Measurements from ENCODE around the gene RMRP.

DNA sequence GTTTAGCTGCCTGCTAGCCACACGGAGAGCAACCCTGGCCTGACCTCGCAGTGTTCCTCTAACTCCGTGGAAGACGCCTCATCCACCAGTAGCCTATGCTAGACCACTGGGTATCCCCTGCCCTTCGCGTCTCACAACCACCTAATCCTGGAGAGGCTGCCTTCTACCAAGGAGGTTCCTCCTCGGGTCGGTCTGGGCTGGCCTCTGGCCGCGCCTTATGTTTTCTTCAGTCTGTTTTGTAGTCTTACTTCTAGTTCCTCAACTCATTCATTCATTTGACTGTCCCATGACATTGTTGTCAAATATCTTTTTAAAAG, 33.5 kb upstream of the RMRP start:
- TF ChIP-seq TOX (CRISPR knock-in tag; IDR thresholded peaks at IDR 0.05; ENCODE audit: borderline replicate concordance) (no peak), ZFP30 (CRISPR knock-in tag; IDR thresholded peaks at IDR 0.05) (no peak), RARB (CRISPR knock-in tag; IDR thresholded peaks at IDR 0.05) (no peak), BACH2 (CRISPR knock-in tag; IDR thresholded peaks at IDR 0.05; ENCODE audit: borderline replicate concordance) (no peak), ZNF8 (CRISPR knock-in tag; IDR thresholded peaks at IDR 0.05) (no peak), SNAI2 (CRISPR knock-in tag; IDR thresholded peaks at IDR 0.05) (no peak)
